ENCODE measurements around the gene RAPGEF4. TPM values are rescaled to one million over a fixed set of nuclear protein-coding genes. Genes with fewer than 3 reads are reported as not detected.
A peak's percentile ranks its signal among the peaks of the same experiment; 100 is the strongest.

The RAPGEF4 gene
- total RNA-seq, 1 donor from 2014 or later, result 0.57 TPM

GRCh38 chr2:172994864-172995263 lies 259.2 kb downstream of the RAPGEF4 start:
- Mint-ChIP-seq H3K4me1 (ENCODE audit: low read depth) (peaks cover 51% of the 10 kb centered on the region), H3K36me3 (ENCODE audit: low read depth) (no peaks in the 10 kb centered on the region), H3K27me3 (ENCODE audit: low read depth) (no peaks in the 10 kb centered on the region), H3K4me3 (ENCODE audit: unreplicated experiment) (no peak overlapping the region), H3K27ac (ENCODE audit: unreplicated experiment) (peak overlapping the region; percentile 90), H3K9me3 (ENCODE audit: low read depth) (no peaks in the 10 kb centered on the region)
- no peak for DNase-seq (ENCODE audit: low spot score)
- no peak for TF ChIP-seq CTCF (IDR thresholded peaks at IDR 0.05)

GRCh38 chr2:172995323-172996244 lies 259.9 kb downstream of the RAPGEF4 start:
- Mint-ChIP-seq H3K4me1 (ENCODE audit: low read depth) (peaks cover 54% of the 10 kb centered on the region), H3K27me3 (ENCODE audit: low read depth) (no peaks in the 10 kb centered on the region), H3K36me3 (ENCODE audit: low read depth) (no peaks in the 10 kb centered on the region), H3K27ac (ENCODE audit: unreplicated experiment) (peak overlapping the region; percentile 90), H3K4me3 (ENCODE audit: unreplicated experiment) (peak overlapping the region; percentile 46), H3K9me3 (ENCODE audit: low read depth) (no peaks in the 10 kb centered on the region)
- TF ChIP-seq CTCF (IDR thresholded peaks at IDR 0.05), result peak; percentile 74
- no peak for DNase-seq (ENCODE audit: low spot score)

- no peaks in the 10 kb centered on the region for H3K36me3 Mint-ChIP-seq (ENCODE audit: low read depth)
- no peaks in the 10 kb centered on the region for H3K9me3 Mint-ChIP-seq (ENCODE audit: low read depth)
- no peak overlapping the region for H3K27ac Mint-ChIP-seq (ENCODE audit: unreplicated experiment)
- DNase-seq (ENCODE audit: low spot score), result no peak
- H3K4me3 Mint-ChIP-seq (ENCODE audit: unreplicated experiment), result no peak overlapping the region
- no peaks in the 10 kb centered on the region for H3K27me3 Mint-ChIP-seq (ENCODE audit: low read depth)
- peaks cover 55% of the 10 kb centered on the region for H3K4me1 Mint-ChIP-seq (ENCODE audit: low read depth)
- TF ChIP-seq CTCF (IDR thresholded peaks at IDR 0.05), result no peak
Observed at GRCh38 chr2:172996387-172996961, 260.8 kb downstream of the RAPGEF4 start.

- no peak for DNase-seq (ENCODE audit: low spot score)
- H3K9me3 Mint-ChIP-seq (ENCODE audit: low read depth), result no peaks in the 10 kb centered on the region
- H3K36me3 Mint-ChIP-seq (ENCODE audit: low read depth), result no peaks in the 10 kb centered on the region
- H3K27me3 Mint-ChIP-seq (ENCODE audit: low read depth), result no peaks in the 10 kb centered on the region
- peaks cover 57% of the 10 kb centered on the region for H3K4me1 Mint-ChIP-seq (ENCODE audit: low read depth)
- TF ChIP-seq CTCF (IDR thresholded peaks at IDR 0.05), result no peak
- no peak overlapping the region for H3K27ac Mint-ChIP-seq (ENCODE audit: unreplicated experiment)
- H3K4me3 Mint-ChIP-seq (ENCODE audit: unreplicated experiment), result no peak overlapping the region
Observed at GRCh38 chr2:172997031-172997430, 261.4 kb downstream of the RAPGEF4 start.

- no peaks in the 10 kb centered on the region for H3K27me3 Mint-ChIP-seq (ENCODE audit: low read depth)
- no peak overlapping the region for H3K27ac Mint-ChIP-seq (ENCODE audit: unreplicated experiment)
- TF ChIP-seq CTCF (IDR thresholded peaks at IDR 0.05), result no peak
- H3K4me1 Mint-ChIP-seq (ENCODE audit: low read depth), result peaks cover 54% of the 10 kb centered on the region
- no peak overlapping the region for H3K4me3 Mint-ChIP-seq (ENCODE audit: unreplicated experiment)
- H3K36me3 Mint-ChIP-seq (ENCODE audit: low read depth), result no peaks in the 10 kb centered on the region
- DNase-seq (ENCODE audit: low spot score), result no peak
- H3K9me3 Mint-ChIP-seq (ENCODE audit: low read depth), result no peaks in the 10 kb centered on the region
Observed at GRCh38 chr2:172998547-172999272, 263.1 kb downstream of the RAPGEF4 start.
